Stimulated activated CD8-positive, alpha-beta memory T cell treated with anti-CD3 and anti-CD28 coated beads, Interleukin-12 subunit alpha, Interleukin-12 subunit beta, amount 100 ng/mL, for 4 hours (primary cell): Measurements from ENCODE around the gene HS3ST2.

Source experiments
- DNase-seq: peaks from one replicate; pipeline ENCODE4 v3.0.0-alpha.2; 2020; ENCODE audit warnings: low read depth

The HS3ST2 gene

GRCh38 chr16:22813948-22814710, at the start of gene HS3ST2:
Gene HS3ST2 (plus strand): TSS chr16:22814162. CDS start chr16:22814611, 449 bp downstream.
- no peak for DNase-seq

- DNase-seq = no peak
Measured at GRCh38 chr16:22764662-22765327, 49.2 kb upstream of the HS3ST2 start.

GRCh38 chr16:22765479-22765878, 48.5 kb upstream of the HS3ST2 start:
- no peak for DNase-seq

DNA sequence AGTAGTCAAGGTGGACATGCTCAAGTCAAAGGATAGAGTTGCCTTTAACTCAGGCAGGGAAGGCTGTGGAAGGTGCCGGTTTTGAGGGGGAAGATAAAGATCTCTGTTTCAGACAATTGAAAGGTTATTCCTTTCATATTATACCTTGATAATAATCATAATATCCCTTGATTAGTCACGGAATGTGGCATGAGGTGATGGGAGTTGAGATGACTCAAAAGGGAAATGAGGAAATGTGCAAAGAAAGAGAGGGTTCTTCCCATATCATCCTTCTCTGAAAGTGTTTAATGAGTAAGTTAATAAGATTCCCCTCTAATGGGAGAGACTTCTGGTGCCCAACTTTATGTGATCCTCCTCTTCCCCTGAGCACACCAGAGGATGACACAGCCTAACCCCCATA, 43.1 kb upstream of the HS3ST2 start:
- DNase-seq = no peak

- no peak for DNase-seq
Measured at GRCh38 chr16:22771551-22771950, 42.4 kb upstream of the HS3ST2 start.

DNA sequence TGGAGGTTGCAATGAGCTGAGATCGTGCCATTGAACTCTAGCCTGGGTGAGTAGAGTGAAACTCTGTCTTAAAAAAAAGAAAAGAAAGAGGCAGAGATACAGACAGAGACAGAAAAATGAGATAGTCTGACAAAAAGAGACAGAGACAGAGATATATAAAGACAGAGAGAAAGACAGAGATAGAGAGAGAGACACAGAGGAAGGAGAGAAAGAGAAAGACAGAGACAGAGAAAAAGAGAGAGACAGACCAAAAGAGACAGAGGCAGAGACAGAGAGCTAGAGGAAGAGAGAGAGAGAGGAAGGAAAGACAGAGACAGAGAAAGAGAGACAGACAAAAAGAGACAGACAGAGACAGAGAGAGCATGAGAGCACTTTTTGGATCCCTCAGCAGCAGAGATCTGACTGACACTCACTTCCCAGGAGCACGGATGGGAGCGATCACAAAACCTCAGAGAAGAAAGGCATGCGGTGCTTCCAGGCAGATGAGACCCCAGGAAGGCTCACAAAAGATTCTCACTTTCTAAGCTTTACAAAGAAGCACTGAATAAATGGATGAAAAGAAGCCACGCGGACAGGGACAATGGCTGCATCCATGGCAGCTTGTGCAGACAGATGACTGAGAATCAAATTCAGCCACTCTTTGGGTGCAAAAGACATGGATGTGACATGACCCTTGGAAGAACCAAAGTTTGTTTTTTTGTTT, 38.6 kb upstream of the HS3ST2 start:
- no peak for DNase-seq

GRCh38 chr16:22781480-22781879, 32.5 kb upstream of the HS3ST2 start:
- no peak for DNase-seq

DNA sequence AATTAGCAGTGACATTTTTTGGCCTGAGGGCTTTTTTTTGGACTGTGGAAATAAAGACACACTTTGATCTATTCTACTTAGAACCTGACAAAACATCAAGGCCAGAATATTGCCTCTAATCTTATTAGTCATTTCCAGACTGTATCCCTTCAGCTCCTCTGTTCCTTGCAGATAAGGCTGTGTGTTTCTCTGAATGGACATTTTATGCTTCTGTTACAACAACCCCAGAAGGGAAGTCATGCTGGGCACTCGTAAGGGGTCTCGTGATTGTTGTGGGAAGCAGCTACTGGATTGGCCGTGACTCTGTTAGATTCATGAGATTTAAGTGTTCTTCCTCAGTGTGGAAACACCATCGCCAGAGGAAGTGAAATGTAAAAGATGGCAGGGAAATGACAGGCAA, 31.6 kb upstream of the HS3ST2 start:
- no peak for DNase-seq

GRCh38 chr16:22784690-22785214, 29.2 kb upstream of the HS3ST2 start:
- DNase-seq = no peak

DNA sequence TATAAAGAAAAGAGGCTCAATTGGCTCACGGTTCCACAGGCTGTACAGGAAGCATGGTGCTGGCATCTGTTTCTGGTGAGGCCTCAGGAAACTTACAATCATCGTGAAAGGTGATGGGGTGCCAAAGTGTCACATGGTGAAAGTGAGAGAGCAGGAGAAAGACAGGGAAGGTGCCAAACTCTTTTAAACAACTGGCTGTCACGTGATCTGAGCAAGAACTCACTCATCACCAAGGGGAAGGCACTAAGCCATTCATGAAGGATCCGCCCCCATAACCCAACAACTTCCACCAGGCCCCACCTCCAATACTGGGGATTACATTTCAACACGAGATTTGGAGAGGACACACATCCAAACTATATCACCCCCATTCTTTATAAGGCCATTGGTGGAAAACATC, 28.4 kb upstream of the HS3ST2 start:
- no peak for DNase-seq

- no peak for DNase-seq
Measured at GRCh38 chr16:22786284-22786683, 27.7 kb upstream of the HS3ST2 start.

DNA sequence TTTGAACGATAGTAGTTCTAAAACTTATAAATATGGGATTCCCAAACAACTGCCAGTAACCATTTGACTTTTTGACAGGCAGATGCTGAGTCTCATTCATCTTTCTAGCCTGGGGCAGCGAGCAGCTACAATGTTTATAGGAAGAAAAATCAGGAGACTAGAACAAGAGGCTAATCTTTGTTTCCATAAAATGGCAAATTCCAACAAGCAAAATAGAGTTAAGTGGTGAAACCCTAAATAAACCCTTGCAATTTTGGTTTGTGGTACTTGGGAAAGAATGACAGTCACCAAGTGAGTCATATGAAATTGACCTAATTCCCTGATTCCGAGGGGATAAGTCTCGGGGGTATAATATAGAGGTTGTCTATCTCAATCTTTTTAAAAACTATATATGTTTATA, 27.3 kb upstream of the HS3ST2 start:
- no peak for DNase-seq

GRCh38 chr16:22787466-22788192, 26.3 kb upstream of the HS3ST2 start:
- DNase-seq = no peak

- no peak for DNase-seq
Measured at GRCh38 chr16:22788193-22788530, 25.8 kb upstream of the HS3ST2 start.

DNA sequence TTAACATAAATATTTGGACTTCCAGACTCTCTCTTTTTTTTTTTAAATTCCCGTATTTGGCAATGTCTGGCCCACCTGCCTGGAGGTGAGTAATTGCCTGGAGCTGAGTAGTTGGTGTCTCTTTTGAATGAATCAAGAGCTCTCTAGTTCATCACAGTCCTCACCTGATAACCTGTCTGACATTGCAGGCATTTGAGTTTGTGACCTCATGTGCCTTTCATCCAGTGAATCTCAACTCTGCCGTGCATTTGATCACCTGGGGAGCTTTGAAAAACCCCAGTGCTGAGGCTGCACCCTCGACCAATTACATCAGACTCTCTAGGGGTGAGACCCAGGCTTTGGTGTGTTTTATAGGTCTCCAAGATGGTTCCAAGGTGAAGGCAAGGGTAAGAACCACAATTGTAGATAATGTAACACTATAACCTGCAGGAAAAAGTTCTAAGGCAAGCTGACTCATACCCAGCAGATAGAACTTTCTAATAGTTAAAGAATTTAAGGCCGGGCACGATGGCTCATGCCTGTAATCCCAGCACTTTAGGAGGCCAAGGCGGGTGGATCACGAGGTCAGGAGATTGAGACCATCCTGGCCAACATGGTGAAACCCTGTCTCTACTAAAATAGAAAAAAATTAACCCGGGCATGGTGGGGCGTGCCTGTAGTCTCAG, 24.5 kb upstream of the HS3ST2 start:
- DNase-seq = no peak

DNA sequence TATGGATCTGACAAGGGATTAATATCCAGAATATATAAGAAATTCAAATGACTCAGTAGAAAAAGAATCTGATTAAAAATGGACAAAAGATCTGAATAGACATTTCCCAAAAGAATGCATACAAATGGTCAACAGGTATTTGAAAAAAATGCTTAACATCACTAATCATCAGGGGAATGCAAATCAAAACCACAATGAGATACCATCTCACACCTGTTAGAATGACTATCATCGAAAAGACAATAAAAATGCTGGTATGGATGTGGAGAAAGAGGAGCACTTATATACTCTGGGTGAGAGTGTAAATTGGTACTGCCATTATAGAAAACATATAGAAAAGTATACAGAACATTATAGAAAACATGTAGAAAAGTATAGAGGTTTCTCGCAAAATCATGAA, 16.4 kb upstream of the HS3ST2 start:
- no peak for DNase-seq

- no peak for DNase-seq
Measured at GRCh38 chr16:22799113-22799512, 14.8 kb upstream of the HS3ST2 start.

DNA sequence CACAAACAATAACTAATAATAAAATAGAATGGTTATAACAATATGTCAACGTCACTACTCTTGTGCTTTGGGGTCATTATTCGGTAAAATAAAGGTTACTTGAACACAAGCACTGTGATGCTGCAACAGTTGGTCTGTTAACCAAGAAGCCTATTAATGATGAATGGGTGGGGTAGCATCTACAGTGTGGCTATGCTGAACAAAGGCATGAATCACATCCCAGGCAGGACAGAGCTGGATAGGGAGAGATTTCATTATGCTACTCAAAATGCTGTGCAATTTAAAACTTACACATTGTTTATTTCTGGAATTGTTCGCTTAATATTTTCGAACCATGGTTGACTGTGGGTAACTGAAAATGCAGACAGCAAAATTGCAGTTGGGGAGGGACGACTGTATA, 9.1 kb upstream of the HS3ST2 start:
- DNase-seq = no peak

- DNase-seq = no peak
Measured at GRCh38 chr16:22805326-22805725, 8.6 kb upstream of the HS3ST2 start.

- DNase-seq = no peak
Measured at GRCh38 chr16:22806811-22807210, 7.2 kb upstream of the HS3ST2 start.

- no peak for DNase-seq
Measured at GRCh38 chr16:22810226-22810625, 3.7 kb upstream of the HS3ST2 start.
